ENCODE data around the gene ZNF488.

- TF ChIP-seq, protein P1, sequence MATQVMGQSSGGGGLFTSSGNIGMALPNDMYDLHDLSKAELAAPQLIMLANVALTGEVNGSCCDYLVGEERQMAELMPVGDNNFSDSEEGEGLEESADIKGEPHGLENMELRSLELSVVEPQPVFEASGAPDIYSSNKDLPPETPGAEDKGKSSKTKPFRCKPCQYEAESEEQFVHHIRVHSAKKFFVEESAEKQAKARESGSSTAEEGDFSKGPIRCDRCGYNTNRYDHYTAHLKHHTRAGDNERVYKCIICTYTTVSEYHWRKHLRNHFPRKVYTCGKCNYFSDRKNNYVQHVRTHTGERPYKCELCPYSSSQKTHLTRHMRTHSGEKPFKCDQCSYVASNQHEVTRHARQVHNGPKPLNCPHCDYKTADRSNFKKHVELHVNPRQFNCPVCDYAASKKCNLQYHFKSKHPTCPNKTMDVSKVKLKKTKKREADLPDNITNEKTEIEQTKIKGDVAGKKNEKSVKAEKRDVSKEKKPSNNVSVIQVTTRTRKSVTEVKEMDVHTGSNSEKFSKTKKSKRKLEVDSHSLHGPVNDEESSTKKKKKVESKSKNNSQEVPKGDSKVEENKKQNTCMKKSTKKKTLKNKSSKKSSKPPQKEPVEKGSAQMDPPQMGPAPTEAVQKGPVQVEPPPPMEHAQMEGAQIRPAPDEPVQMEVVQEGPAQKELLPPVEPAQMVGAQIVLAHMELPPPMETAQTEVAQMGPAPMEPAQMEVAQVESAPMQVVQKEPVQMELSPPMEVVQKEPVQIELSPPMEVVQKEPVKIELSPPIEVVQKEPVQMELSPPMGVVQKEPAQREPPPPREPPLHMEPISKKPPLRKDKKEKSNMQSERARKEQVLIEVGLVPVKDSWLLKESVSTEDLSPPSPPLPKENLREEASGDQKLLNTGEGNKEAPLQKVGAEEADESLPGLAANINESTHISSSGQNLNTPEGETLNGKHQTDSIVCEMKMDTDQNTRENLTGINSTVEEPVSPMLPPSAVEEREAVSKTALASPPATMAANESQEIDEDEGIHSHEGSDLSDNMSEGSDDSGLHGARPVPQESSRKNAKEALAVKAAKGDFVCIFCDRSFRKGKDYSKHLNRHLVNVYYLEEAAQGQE (IDR thresholded peaks at IDR 0.05; ENCODE audit: insufficient read depth in 1 of 2, low read depth in 2 of 2, low read length in 2 of 2) = no peak
- no peak for TF ChIP-seq POLR2AphosphoS5 (IDR thresholded peaks at IDR 0.05; ENCODE audit: low read depth, low read length)
These were observed 26.2 kb downstream of the ZNF488 start for GRCh38 chr10:47357911-47358310.
